ENCODE results near the gene DCC. TPM values are rescaled to one million over a fixed set of nuclear protein-coding genes. Genes with fewer than 3 reads are reported as not detected.
"Not testable (repeated sequence)": the region's sequence is repeated elsewhere in the genome, so short reads cannot be mapped to it uniquely, and the experiment has no call there.

Gene DCC
- total RNA-seq, 1 experiment from 2014 or later: not detected

DNA sequence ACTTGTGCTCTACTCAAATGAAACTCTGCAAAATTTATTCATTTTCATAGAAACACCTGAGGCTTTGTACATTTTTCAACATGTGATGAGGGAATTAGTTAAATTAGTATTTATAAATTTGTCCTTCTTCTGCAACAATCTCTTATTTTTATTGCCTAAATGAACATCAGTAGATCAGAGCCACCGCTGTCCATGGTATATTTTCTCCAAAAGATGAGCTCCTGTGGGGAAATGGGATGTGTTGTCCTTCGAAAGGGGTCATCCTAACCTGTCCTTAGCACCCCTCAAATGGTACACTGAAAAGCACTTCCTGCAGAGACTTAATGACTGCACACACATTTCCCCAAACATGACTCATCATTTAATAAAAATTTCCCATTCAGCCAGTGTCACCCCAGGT is 1169.9 kb downstream of the DCC start:
- no peaks in the 10 kb centered on the region for H3K4me1 Mint-ChIP-seq (ENCODE audit: insufficient read depth, unreplicated experiment)
- no peaks in the 10 kb centered on the region for H3K27me3 Mint-ChIP-seq (ENCODE audit: insufficient read depth, unreplicated experiment)
- TF ChIP-seq, protein P1, sequence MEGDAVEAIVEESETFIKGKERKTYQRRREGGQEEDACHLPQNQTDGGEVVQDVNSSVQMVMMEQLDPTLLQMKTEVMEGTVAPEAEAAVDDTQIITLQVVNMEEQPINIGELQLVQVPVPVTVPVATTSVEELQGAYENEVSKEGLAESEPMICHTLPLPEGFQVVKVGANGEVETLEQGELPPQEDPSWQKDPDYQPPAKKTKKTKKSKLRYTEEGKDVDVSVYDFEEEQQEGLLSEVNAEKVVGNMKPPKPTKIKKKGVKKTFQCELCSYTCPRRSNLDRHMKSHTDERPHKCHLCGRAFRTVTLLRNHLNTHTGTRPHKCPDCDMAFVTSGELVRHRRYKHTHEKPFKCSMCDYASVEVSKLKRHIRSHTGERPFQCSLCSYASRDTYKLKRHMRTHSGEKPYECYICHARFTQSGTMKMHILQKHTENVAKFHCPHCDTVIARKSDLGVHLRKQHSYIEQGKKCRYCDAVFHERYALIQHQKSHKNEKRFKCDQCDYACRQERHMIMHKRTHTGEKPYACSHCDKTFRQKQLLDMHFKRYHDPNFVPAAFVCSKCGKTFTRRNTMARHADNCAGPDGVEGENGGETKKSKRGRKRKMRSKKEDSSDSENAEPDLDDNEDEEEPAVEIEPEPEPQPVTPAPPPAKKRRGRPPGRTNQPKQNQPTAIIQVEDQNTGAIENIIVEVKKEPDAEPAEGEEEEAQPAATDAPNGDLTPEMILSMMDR (IDR thresholded peaks at IDR 0.05; ENCODE audit: unreplicated experiment): no peak
- H3K36me3 Mint-ChIP-seq (ENCODE audit: insufficient read depth, unreplicated experiment): no peaks in the 10 kb centered on the region
- peaks cover 26% of the 10 kb centered on the region for H3K9me3 Mint-ChIP-seq (ENCODE audit: unreplicated experiment)
- H3K27ac Mint-ChIP-seq (ENCODE audit: low read depth, unreplicated experiment): no peak overlapping the region
- no peak for DNase-seq (ENCODE audit: unreplicated experiment)
- intact Hi-C loops (cut with micrococcal nuclease): no loop called here
- no peak overlapping the region for H3K4me3 Mint-ChIP-seq (ENCODE audit: unreplicated experiment)
- no TSS peak for BruUV-seq (replicated peaks)
- ChIA-PET POLR2A (no interaction called here), CTCF (no interaction called here)

DNA sequence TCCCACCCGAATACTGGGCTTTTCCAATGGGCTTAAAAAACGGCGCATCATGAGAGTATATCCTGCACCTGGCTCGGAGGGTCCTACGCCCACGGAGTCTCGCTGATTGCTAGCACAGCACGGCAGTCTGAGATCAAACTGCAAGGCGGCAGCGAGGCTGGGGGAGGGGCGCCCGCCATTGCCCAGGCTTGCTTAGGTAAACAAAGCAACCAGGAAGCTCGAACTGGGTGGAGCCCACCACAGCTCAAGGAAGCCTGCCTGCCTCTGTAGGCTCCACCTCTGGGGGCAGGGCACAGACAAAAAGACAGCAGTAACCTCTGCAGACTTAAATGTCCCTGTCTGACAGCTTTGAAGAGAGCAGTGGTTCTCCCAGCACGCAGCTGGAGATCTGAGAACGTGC is 1171.7 kb downstream of the DCC start:
- BruUV-seq (replicated peaks): not testable (repeated sequence)

DNA sequence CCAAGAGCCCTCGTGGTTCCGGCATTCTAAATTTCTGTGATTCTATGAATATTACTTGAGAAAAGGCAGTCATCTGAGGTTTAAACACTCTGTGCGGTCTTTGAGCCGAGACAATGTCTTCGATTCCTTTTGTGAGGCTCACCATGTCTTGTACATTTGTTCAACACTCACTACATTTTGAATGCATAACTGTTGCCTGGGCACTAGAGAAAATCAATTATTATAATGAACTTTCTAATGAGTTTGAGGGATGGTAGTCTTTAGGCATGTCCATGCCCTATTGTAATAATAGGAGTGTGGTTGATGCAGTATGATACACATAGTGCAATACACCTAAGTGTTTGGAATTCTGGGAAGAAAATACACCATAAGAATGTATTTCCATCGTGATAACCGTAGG is 1181.1 kb downstream of the DCC start:
- Mint-ChIP-seq H3K36me3 (ENCODE audit: insufficient read depth, unreplicated experiment) (no peaks in the 10 kb centered on the region), H3K9me3 (ENCODE audit: unreplicated experiment) (no peaks in the 10 kb centered on the region), H3K27ac (ENCODE audit: low read depth, unreplicated experiment) (no peak overlapping the region), H3K4me1 (ENCODE audit: insufficient read depth, unreplicated experiment) (no peaks in the 10 kb centered on the region), H3K4me3 (ENCODE audit: unreplicated experiment) (no peak overlapping the region), H3K27me3 (ENCODE audit: insufficient read depth, unreplicated experiment) (no peaks in the 10 kb centered on the region)
- DNase-seq (ENCODE audit: unreplicated experiment): no peak
- ChIA-PET POLR2A (no interaction called here), CTCF (no interaction called here)
- intact Hi-C loops (cut with micrococcal nuclease): no loop called here
- no TSS peak for BruUV-seq (replicated peaks)
- TF ChIP-seq, protein P1 (IDR thresholded peaks at IDR 0.05; ENCODE audit: unreplicated experiment): no peak

More for the DNA sequence above, 1171.7 kb downstream of the DCC start:
- DNase-seq (ENCODE audit: unreplicated experiment); H3K27ac Mint-ChIP-seq (ENCODE audit: low read depth, unreplicated experiment); POLR2A ChIA-PET; H3K4me3 Mint-ChIP-seq (ENCODE audit: unreplicated experiment); H3K4me1 Mint-ChIP-seq (ENCODE audit: insufficient read depth, unreplicated experiment); CTCF ChIA-PET; H3K27me3 Mint-ChIP-seq (ENCODE audit: insufficient read depth, unreplicated experiment); intact Hi-C loops (cut with micrococcal nuclease); H3K36me3 Mint-ChIP-seq (ENCODE audit: insufficient read depth, unreplicated experiment): not testable (repeated sequence)
- H3K9me3 Mint-ChIP-seq (ENCODE audit: unreplicated experiment): peaks cover 16% of the 10 kb centered on the region

DNA sequence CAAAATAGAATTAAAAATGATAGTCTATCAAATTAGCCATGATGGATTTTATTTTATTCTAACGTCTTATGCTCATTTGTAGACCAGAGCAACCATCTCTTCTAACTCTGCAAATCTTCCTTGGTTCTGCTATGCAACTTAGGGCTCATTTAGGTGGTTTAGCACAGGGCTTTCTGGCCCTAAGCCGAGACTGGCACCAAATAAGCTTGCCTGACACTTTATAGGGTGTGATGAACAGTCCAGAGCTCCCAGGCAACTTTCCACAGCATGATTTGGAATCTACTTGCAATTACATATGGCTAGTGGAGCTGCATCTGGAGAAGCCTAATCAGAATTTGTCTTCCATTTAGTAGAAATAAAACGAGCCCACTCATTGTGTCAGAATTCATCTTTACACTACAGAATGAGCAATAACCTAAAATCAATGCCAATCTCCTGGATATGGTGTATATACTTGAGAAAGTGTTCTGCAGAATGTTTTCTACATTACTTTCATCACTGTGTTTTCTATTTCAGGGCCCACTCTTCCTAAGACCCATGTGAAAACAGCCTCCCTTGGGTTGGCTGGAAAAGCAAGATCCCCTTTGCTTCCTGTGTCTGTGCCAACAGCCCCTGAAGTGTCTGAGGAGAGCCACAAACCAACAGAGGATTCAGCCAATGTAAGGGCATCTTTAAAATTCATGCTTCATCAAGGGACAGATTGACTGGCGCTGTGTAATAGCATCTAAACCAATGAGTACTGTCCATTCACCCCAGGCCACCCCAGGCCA is 1186.3 kb downstream of the DCC start:
- Mint-ChIP-seq H3K36me3 (ENCODE audit: insufficient read depth, unreplicated experiment) (no peaks in the 10 kb centered on the region), H3K4me3 (ENCODE audit: unreplicated experiment) (no peak overlapping the region), H3K4me1 (ENCODE audit: insufficient read depth, unreplicated experiment) (no peaks in the 10 kb centered on the region), H3K27ac (ENCODE audit: low read depth, unreplicated experiment) (no peak overlapping the region), H3K9me3 (ENCODE audit: unreplicated experiment) (no peaks in the 10 kb centered on the region), H3K27me3 (ENCODE audit: insufficient read depth, unreplicated experiment) (no peaks in the 10 kb centered on the region)
- intact Hi-C loops (cut with micrococcal nuclease): no loop called here
- CTCF ChIA-PET: no interaction called here
- POLR2A ChIA-PET: no interaction called here
- no peak for DNase-seq (ENCODE audit: unreplicated experiment)
- no TSS peak for BruUV-seq (replicated peaks)
- TF ChIP-seq, protein P1 (IDR thresholded peaks at IDR 0.05; ENCODE audit: unreplicated experiment): no peak

All from MCF 10A (cell line).